NK-92 (cell line): ENCODE results near the gene PDXP.
"Not testable (repeated sequence)": the region's sequence is repeated elsewhere in the genome, so short reads cannot be mapped to it uniquely, and the experiment has no call there.

Source experiments
- DNase-seq: peaks from one replicate; lab custom pipeline; 2025; ENCODE audit not compliant: unreplicated experiment; lab: John Stamatoyannopoulos, UW

Gene PDXP

GRCh38 chr22:37672920-37673455 lies 14.5 kb downstream of the PDXP start:
- DNase-seq = no peak

GRCh38 chr22:37674248-37674647 lies 15.7 kb downstream of the PDXP start:
- DNase-seq = no peak

GRCh38 chr22:37674951-37675929 lies 16.7 kb downstream of the PDXP start, which contains the start of gene LGALS1:
TSS of gene LGALS1 (plus strand) at chr22:37675636. CDS start at chr22:37675703, 67 bp downstream.
- no peak for DNase-seq

- no peak for DNase-seq
Measured at GRCh38 chr22:37675930-37676735, 17.6 kb downstream of the PDXP start.

GRCh38 chr22:37676736-37677492 lies 18.4 kb downstream of the PDXP start:
- DNase-seq = peak; percentile 25

- DNase-seq = no peak
Measured at GRCh38 chr22:37677493-37677974, 19.0 kb downstream of the PDXP start.

- no peak for DNase-seq
Measured at GRCh38 chr22:37678372-37678771, 19.8 kb downstream of the PDXP start.

- no peak for DNase-seq
Measured at GRCh38 chr22:37679670-37680069, 21.1 kb downstream of the PDXP start.

GRCh38 chr22:37680191-37680851 lies 21.8 kb downstream of the PDXP start:
- no peak for DNase-seq

GRCh38 chr22:37681001-37681424 lies 22.5 kb downstream of the PDXP start:
- no peak for DNase-seq

GRCh38 chr22:37681556-37682049 lies 23.1 kb downstream of the PDXP start:
- DNase-seq = no peak

GRCh38 chr22:37684803-37685615 lies 26.5 kb downstream of the PDXP start:
- DNase-seq = no peak

- no peak for DNase-seq
Measured at GRCh38 chr22:37686002-37686982, 27.8 kb downstream of the PDXP start, which contains the start of gene NOL12. TSS of gene NOL12 (plus strand) at chr22:37686343. CDS start at chr22:37686393, 50 bp downstream.

GRCh38 chr22:37690407-37690806 lies 31.9 kb downstream of the PDXP start:
- DNase-seq = no peak

GRCh38 chr22:37690901-37691504 lies 32.5 kb downstream of the PDXP start:
- no peak for DNase-seq

GRCh38 chr22:37692627-37693285 lies 34.2 kb downstream of the PDXP start:
- DNase-seq = no peak

GRCh38 chr22:37694131-37694530 lies 35.6 kb downstream of the PDXP start:
- DNase-seq = not testable (repeated sequence)
